Neural crest cell (in vitro differentiated cells): Measurements from ENCODE around the gene ZHX3. TPM values are rescaled to one million over a fixed set of nuclear protein-coding genes. Genes with fewer than 3 reads are reported as not detected.

Source experiments
- DNase-seq: peaks from one replicate; pipeline ENCODE4 v3.0.0; 2021; ENCODE audit warnings: low read depth, mixed read lengths, low spot score
- H3K27ac Mint-ChIP-seq: one replicate; pipeline ENCODE4 v1.8.0; 2021; ENCODE audit warnings: mild to moderate bottlenecking, mixed read lengths; ENCODE audit not compliant: unreplicated experiment
- H3K27me3 Mint-ChIP-seq: 2 replicates; pipeline ENCODE4 v1.8.0; 2021; ENCODE audit warnings: low read depth, mild to moderate bottlenecking, mixed read lengths
- H3K36me3 Mint-ChIP-seq: 2 replicates; pipeline ENCODE4 v1.8.0; 2021; ENCODE audit warnings: low read depth, mild to moderate bottlenecking, mixed read lengths
- H3K4me1 Mint-ChIP-seq: 2 replicates; pipeline ENCODE4 v1.8.0; 2021; ENCODE audit warnings: mixed read lengths
- H3K4me3 Mint-ChIP-seq: one replicate; pipeline ENCODE4 v1.8.0; 2021; ENCODE audit warnings: mild to moderate bottlenecking, mixed read lengths
- H3K9me3 Mint-ChIP-seq: 2 replicates; pipeline ENCODE4 v1.8.0; 2021; ENCODE audit warnings: mixed read lengths
- CTCF ChIP-seq: fragments of 200-600 bp; sonication (generic); conservative IDR thresholded peaks from 2 replicates; pipeline ENCODE4 v1.5.0; 2021; ENCODE audit warnings: antibody characterized with exemption, mild to moderate bottlenecking
- total RNA-seq: library from RNA; stranded (reverse); gene quantifications from 2 replicates; pipeline ENCODE4 v1.2.1, GENCODE V29; 2021

The ZHX3 gene
- total RNA-seq, 1 donor from 2014 or later, result 13.0 TPM

GRCh38 chr20:41268402-41268801 is 49.1 kb downstream of the ZHX3 start:
- Mint-ChIP-seq H3K27me3 (no peaks in the 10 kb centered on the region), H3K9me3 (no peaks in the 10 kb centered on the region), H3K4me1 (no peaks in the 10 kb centered on the region), H3K27ac (no peak overlapping the region), H3K4me3 (no peak overlapping the region), H3K36me3 (no peaks in the 10 kb centered on the region)
- no peak for DNase-seq
- TF ChIP-seq CTCF, result no peak

GRCh38 chr20:41265938-41266337 is 51.6 kb downstream of the ZHX3 start:
- H3K27ac Mint-ChIP-seq, result no peak overlapping the region
- no peaks in the 10 kb centered on the region for H3K4me1 Mint-ChIP-seq
- no peak for DNase-seq
- H3K36me3 Mint-ChIP-seq, result no peaks in the 10 kb centered on the region
- no peak overlapping the region for H3K4me3 Mint-ChIP-seq
- no peaks in the 10 kb centered on the region for H3K27me3 Mint-ChIP-seq
- no peaks in the 10 kb centered on the region for H3K9me3 Mint-ChIP-seq
- TF ChIP-seq CTCF, result no peak

- TF ChIP-seq CTCF, result no peak
- Mint-ChIP-seq H3K27me3 (no peaks in the 10 kb centered on the region), H3K4me3 (no peak overlapping the region), H3K27ac (no peak overlapping the region), H3K36me3 (no peaks in the 10 kb centered on the region), H3K9me3 (no peaks in the 10 kb centered on the region), H3K4me1 (no peaks in the 10 kb centered on the region)
- no peak for DNase-seq
These were observed 52.7 kb downstream of the ZHX3 start for GRCh38 chr20:41264819-41265218.

- TF ChIP-seq CTCF, result no peak
- Mint-ChIP-seq H3K4me3 (no peak overlapping the region), H3K27me3 (no peaks in the 10 kb centered on the region), H3K9me3 (no peaks in the 10 kb centered on the region), H3K4me1 (no peaks in the 10 kb centered on the region), H3K27ac (no peak overlapping the region), H3K36me3 (no peaks in the 10 kb centered on the region)
- no peak for DNase-seq
These were observed 55.5 kb downstream of the ZHX3 start for GRCh38 chr20:41261790-41262717.

GRCh38 chr20:41261260-41261659 is 56.3 kb downstream of the ZHX3 start:
- no peak for DNase-seq
- H3K4me1 Mint-ChIP-seq, result no peaks in the 10 kb centered on the region
- no peak overlapping the region for H3K27ac Mint-ChIP-seq
- no peaks in the 10 kb centered on the region for H3K27me3 Mint-ChIP-seq
- no peaks in the 10 kb centered on the region for H3K9me3 Mint-ChIP-seq
- H3K4me3 Mint-ChIP-seq, result no peak overlapping the region
- TF ChIP-seq CTCF, result no peak
- no peaks in the 10 kb centered on the region for H3K36me3 Mint-ChIP-seq
